Body of pancreas (tissue), 4 donors: ENCODE results near the gene RNF213.

ENCODE experiments used
- CTCF ChIP-seq, 7 experiments: fragments of 450-650 bp in 4 of 7; fragments of 200-600 bp in 3 of 7; sonication (generic) in 3 of 7; IDR thresholded peaks; one replicate each; pipeline ENCODE4 v1.5.1; 2016 to 2019; ENCODE audit warnings: antibody characterized with exemption in 7 of 7
- POLR2A ChIP-seq, 3 donors: fragments of 450-650 bp; IDR thresholded peaks; one replicate each; pipeline ENCODE4 v1.6.1; 2016; ENCODE audit warnings: antibody characterized with exemption in 3 of 3, mild to moderate bottlenecking in 2 of 3

GRCh38 chr17:80274871-80275449 is 14.3 kb downstream of the RNF213 start:
- TF ChIP-seq CTCF (IDR thresholded peaks at IDR 0.05) (no peak), POLR2A (IDR thresholded peaks at IDR 0.05) (no peak)
